HEK293T (cell line): ENCODE results near the gene SLC23A1.
"Not testable (repeated sequence)": the region's sequence is repeated elsewhere in the genome, so short reads cannot be mapped to it uniquely, and the experiment has no call there.

Experiments
- CTCF ChIA-PET: fragments of 350-600 bp; formaldehyde crosslinking; extraction: SDS; loops from one replicate; lab custom pipeline; 2021; ENCODE audit warnings: antibody characterized with exemption, inconsistent platforms; lab: Yijun Ruan, JAX
- POLR2A ChIA-PET: fragments of 350-600 bp; formaldehyde crosslinking; extraction: SDS; loops from one replicate; lab custom pipeline; 2020; ENCODE audit warnings: antibody characterized with exemption, inconsistent platforms; lab: Yijun Ruan, JAX
- DNase-seq: peaks from one replicate; pipeline ENCODE4 v3.0.0; 2012; ENCODE audit warnings: mixed read lengths; ENCODE audit errors: extremely low spot score
- ARNT ChIP-seq: fragments of 450-650 bp; IDR thresholded peaks from 2 replicates; pipeline ENCODE4 v1.6.1; 2017; ENCODE audit warnings: mild to moderate bottlenecking
- BHLHE40 ChIP-seq: fragments of 450-650 bp; IDR thresholded peaks from 2 replicates; pipeline ENCODE4 v1.6.1; 2016; ENCODE audit warnings: mild to moderate bottlenecking, moderate library complexity, borderline replicate concordance
- CTBP1 ChIP-seq: fragments of 450-650 bp; IDR thresholded peaks from 2 replicates; pipeline ENCODE4 v1.6.1; 2016; ENCODE audit warnings: borderline replicate concordance
- ELF4 ChIP-seq: fragments of 450-650 bp; IDR thresholded peaks from 2 replicates; pipeline ENCODE4 v1.6.1; 2017; ENCODE audit warnings: antibody characterized with exemption
- FOXA1 ChIP-seq: fragments of 450-650 bp; IDR thresholded peaks from 2 replicates; pipeline ENCODE4 v1.6.1; 2016; ENCODE audit warnings: mild to moderate bottlenecking
- FOXK2 ChIP-seq: fragments of 450-650 bp; IDR thresholded peaks from 2 replicates; pipeline ENCODE4 v1.6.1; 2016; ENCODE audit warnings: mild to moderate bottlenecking
- FOXM1 ChIP-seq: fragments of 450-650 bp; IDR thresholded peaks from 2 replicates; pipeline ENCODE4 v1.6.1; 2017; ENCODE audit warnings: mild to moderate bottlenecking, borderline replicate concordance
- HDGF ChIP-seq: fragments of 450-650 bp; IDR thresholded peaks from 2 replicates; pipeline ENCODE4 v1.6.1; 2017; ENCODE audit warnings: antibody characterized with exemption, borderline replicate concordance
- L3MBTL2 ChIP-seq: fragments of 450-650 bp; conservative IDR thresholded peaks from 2 replicates; pipeline ENCODE4 v1.6.1; 2016; ENCODE audit warnings: mild to moderate bottlenecking
- LEF1 ChIP-seq: fragments of 450-650 bp; IDR thresholded peaks from 2 replicates; pipeline ENCODE4 v1.6.1; 2017; ENCODE audit warnings: mild to moderate bottlenecking, borderline replicate concordance
- NFRKB ChIP-seq: fragments of 450-650 bp; IDR thresholded peaks from 2 replicates; pipeline ENCODE4 v1.6.1; 2016; ENCODE audit warnings: mild to moderate bottlenecking, moderate library complexity
- SP1 ChIP-seq: fragments of 450-650 bp; IDR thresholded peaks from 2 replicates; pipeline ENCODE4 v1.6.1; 2017
- SUZ12 ChIP-seq: fragments of 450-650 bp; IDR thresholded peaks from 2 replicates; pipeline ENCODE4 v1.6.1; 2016; ENCODE audit warnings: mild to moderate bottlenecking
- TARDBP ChIP-seq: fragments of 450-650 bp; IDR thresholded peaks from 2 replicates; pipeline ENCODE4 v1.6.1; 2016
- ZNF384 ChIP-seq: fragments of 450-650 bp; IDR thresholded peaks from 2 replicates; pipeline ENCODE4 v1.6.1; 2016
- TF ChIP-seq, protein P1 (sequence below): fragments of 450-650 bp; IDR thresholded peaks from 2 replicates; pipeline ENCODE4 v1.6.1; 2016

Gene SLC23A1

DNA sequence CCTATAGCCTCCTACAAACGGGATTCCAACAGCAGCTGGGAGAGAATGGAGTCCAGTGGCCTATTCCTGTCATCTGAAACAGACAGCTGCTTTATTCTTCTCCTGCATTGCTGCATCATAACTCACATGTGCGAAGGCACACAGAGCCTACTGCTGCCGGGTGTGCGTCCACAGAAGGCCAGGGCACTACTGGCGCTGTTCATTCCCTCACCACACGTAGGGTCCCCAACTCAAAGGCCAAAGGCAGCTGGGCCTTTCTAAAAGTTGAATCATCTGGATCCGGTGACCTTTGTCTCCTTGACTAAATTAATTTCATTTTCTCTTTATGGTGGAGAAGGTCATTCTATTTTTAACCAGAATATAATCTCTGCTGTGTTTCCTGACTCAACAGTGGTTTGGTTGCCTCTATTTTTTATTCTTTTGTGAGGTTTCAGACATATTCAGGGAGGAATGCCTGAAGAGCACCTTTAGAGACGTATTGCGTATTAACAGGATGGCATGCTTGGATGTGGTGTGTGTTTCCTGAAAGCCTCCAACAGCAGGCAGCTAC is 31.6 kb upstream of the SLC23A1 start:
- DNase-seq = no peak
- POLR2A ChIA-PET = interaction anchor here (1.4 kb wide), 1 partner anchor 25 kb away, joined by 4 read pairs; the partner anchor contains the start of gene DNAJC18
- TF ChIP-seq CTBP1 (no peak), LEF1 (no peak), FOXK2 (no peak), HDGF (no peak), BHLHE40 (no peak), ELF4 (no peak), NFRKB (no peak), FOXM1 (no peak), SUZ12 (no peak), ZNF384 (no peak), FOXA1 (no peak), ARNT (no peak), TARDBP (no peak), SP1 (no peak), L3MBTL2 (no peak)
- TF ChIP-seq, protein P1, sequence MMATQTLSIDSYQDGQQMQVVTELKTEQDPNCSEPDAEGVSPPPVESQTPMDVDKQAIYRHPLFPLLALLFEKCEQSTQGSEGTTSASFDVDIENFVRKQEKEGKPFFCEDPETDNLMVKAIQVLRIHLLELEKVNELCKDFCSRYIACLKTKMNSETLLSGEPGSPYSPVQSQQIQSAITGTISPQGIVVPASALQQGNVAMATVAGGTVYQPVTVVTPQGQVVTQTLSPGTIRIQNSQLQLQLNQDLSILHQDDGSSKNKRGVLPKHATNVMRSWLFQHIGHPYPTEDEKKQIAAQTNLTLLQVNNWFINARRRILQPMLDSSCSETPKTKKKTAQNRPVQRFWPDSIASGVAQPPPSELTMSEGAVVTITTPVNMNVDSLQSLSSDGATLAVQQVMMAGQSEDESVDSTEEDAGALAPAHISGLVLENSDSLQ = no peak
- CTCF ChIA-PET = interaction anchor here (0.8 to 1.2 kb wide), 2 partner anchors 99 to 110 kb away, joined by 3 to 4 read pairs; no protein-coding TSS in a partner anchor

DNA sequence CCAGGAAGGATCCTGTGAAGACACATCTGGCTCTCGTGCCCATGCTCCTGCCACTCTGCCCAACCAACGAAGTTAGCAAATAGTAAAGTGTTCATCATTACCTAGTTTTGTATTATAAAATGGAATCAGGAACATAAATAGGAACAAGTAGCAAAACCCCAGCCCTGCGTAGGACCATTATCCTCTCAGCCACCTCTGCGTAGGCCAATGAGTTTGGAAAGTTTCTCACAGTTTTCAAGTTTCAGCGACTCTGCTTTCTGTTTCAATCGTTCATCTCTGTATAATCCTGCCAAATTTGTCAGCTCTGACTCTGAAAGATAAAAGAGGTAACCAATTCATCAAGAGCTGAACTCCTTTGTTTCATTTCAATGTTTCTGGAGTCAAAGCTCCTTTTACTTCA is 30.9 kb upstream of the SLC23A1 start:
- no peak for DNase-seq
- CTCF ChIA-PET = interaction anchor here (0.8 to 1.2 kb wide), 2 partner anchors 100 to 110 kb away, joined by 3 to 4 read pairs; no protein-coding TSS in a partner anchor
- TF ChIP-seq HDGF = no peak
- no peak for TF ChIP-seq NFRKB
- POLR2A ChIA-PET = interaction anchor here (1.4 kb wide), 1 partner anchor 25 kb away, joined by 4 read pairs; the partner anchor contains the start of gene DNAJC18

DNA sequence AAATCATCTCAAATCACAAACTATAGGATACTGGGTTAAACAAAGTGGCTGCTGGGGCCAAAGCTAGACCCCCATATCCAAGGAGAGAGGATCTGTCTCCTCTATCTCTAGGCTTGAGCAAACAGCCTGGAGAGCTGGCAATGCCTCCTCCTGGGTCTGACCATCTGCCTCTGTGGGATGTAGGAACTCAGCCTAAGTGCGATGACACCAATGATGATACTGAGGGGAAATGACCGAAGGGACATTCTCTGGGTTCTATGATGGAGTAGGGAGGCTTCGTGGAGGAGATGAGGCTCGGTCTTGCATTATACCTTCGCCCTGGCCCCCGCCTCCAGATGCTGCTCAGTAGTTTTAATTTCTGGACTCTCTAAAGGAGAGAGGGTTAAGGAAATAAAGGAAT is 30.1 kb upstream of the SLC23A1 start:
- DNase-seq = no peak
- TF ChIP-seq NFRKB (no peak), FOXA1 (no peak), TARDBP (no peak), ZNF384 (no peak), FOXK2 (no peak), ARNT (no peak), LEF1 (no peak), SP1 (no peak), FOXM1 (no peak), ELF4 (no peak), BHLHE40 (no peak), L3MBTL2 (no peak), SUZ12 (no peak), CTBP1 (no peak), HDGF (no peak)
- TF ChIP-seq, protein P1 = no peak
- ChIA-PET POLR2A (interaction anchor here (1.4 kb wide), 1 partner anchor 26 kb away, joined by 4 read pairs; the partner anchor contains the start of gene DNAJC18), CTCF (no interaction called here)

DNA sequence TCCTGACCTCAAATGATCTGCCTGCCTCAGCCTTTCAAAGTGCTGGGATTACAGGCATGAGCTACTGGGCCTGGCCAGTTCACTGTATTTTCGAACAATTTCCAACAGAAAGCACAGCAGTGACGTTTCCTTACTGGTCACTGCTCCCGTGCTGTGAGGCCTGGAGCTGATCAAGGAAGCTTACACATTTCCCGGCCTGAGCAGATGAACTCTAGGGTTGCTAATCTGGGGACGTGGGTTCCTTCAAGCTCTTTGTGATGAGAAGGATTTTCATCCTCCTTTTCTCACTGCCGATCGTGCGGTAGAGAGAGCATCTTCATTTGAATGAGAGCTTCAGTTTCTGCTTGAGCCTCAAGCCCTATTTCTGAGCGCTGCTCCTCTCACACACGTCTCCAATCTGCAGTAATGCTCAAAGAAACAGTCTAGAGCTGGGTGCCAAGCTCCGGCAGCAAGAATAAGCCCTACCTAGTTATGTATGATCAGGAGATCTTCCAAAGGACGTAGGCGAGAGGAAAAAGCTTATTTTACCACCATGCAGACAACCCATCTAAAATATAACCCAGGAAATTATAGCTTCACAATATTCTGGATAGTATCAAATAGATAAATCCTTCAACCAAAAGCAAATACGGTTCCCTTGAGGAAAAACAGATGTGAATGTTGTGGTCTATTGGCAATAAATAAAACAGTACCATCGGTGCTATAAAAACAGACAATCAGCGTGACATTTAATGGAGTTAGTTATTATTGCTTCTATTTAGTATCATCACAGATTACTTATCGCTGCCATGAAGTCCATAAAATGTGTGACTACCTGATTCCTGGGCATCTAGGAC is 28.1 kb upstream of the SLC23A1 start:
- TF ChIP-seq SUZ12 (no peak), ARNT (no peak), CTBP1 (no peak), HDGF (no peak), FOXK2 (no peak), TARDBP (no peak), ZNF384 (no peak), NFRKB (no peak), SP1 (no peak), L3MBTL2 (no peak), LEF1 (no peak), FOXA1 (no peak), ELF4 (no peak), FOXM1 (no peak)
- TF ChIP-seq, protein P1 = no peak
- ChIA-PET POLR2A (interaction anchor here (1.6 to 1.7 kb wide), 2 partner anchors 28 to 150 kb away, joined by 6 to 7 read pairs; partner anchors contain the start of genes DNAJC18 and UBE2D2), CTCF (interaction anchor here (0.5 to 1.4 kb wide), 5 partner anchors 11 to 1074 kb away, joined by 3 to 4 read pairs (median 3); no protein-coding TSS in a partner anchor)
- DNase-seq = no peak

DNA sequence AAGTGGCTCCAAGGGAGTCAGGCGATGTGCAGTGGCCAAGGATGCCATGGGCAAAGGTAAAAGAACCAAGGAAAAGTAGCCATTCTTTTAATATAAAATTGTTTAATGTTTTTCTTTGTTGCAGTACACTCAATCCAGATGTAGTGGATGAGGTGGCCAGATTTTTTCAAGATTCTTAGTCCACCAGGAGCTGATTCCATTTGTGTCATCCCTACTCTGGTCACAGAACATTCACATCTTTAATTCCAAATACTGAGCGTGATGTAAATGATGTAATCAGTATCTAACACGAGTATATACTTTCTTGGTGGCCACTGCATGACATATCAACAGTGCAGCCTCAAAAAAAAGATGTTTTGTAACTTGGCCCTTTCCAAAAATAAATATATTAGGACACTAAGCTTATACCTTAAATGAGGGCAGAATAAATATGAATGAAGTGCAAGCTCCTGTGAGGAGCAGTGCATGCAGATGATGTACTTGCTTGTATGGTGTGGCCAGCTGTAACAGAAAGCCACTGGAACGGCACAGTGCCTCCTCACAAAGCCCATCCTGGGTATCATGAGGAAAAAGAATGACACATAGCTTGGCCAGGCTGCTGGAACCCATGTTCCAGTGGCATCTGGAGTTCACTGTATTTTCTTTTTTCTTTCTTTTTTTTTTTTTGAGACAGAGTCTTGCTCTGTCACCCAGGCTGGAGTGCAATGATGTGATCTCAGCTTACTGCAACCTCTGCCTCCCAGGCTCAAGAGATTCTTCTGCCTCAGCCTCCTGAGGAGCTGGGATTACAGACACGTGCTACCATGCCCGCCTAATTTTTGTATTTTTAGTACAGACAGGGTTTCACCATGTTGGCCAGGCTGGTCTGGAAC is 27.3 kb upstream of the SLC23A1 start:
- POLR2A ChIA-PET = interaction anchor here (1.6 to 1.7 kb wide), 2 partner anchors 29 to 150 kb away, joined by 6 to 7 read pairs; partner anchors contain the start of genes DNAJC18 and UBE2D2
- no peak for DNase-seq
- TF ChIP-seq TARDBP (no peak), ARNT (no peak), FOXA1 (no peak), HDGF (no peak), NFRKB (no peak), SUZ12 (no peak), SP1 (no peak), FOXM1 (no peak), FOXK2 (no peak), L3MBTL2 (no peak), LEF1 (no peak), BHLHE40 (no peak), ZNF384 (no peak), ELF4 (no peak), CTBP1 (no peak)
- TF ChIP-seq, protein P1 = no peak
- CTCF ChIA-PET = interaction anchor here (0.6 to 1.4 kb wide), 5 partner anchors 12 to 760 kb away, joined by 3 to 4 read pairs (median 4); no protein-coding TSS in a partner anchor

DNA sequence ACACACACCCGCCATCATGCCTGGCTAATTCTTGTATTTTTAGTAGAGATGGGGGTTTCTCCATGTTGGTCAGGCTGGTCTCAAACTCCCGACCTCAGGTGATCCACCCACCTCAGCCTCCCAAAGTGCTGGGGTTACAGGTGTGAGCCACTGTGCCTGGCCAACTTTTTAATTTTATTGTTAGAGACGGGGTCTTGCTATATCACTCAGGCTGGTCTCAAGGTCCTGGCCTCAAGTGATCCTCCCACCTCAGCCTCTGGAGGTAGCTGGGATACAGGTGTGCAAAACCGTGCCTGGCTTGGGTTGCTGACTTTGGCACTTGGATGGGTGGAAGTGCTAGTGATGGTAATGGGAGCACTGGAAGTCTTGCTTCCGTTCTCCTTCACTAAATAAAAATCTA is 26.0 kb upstream of the SLC23A1 start:
- CTCF ChIA-PET, DNase-seq, POLR2A ChIA-PET: not testable (repeated sequence)
